Measurements from ENCODE around the gene OSBPL7.

OSBPL7 gene

DNA sequence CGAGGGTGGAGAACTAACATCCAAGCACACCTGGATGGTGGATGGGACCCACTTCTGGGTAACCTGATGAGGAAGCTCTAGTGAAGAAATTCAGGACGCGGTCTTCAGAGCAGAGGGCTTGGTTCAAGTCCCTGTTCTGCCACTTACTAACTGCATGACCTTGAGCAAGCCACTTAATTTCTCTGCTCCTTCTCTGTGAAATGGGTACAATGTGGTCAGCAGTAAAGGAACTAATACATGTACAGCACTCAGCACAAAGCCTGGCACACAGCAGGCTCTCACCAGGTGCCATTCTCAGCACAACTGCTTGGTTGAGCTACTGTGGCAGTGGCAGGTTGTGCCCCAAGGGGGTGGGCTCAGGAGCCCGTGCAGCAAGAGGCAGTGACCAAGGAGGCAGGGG lies 1.9 kb upstream of the OSBPL7 start:
- H3K9me3 ChIP-seq (ENCODE audit: insufficient read depth, low read depth, low read length) = no peaks in the 10 kb centered on the region
- no peak overlapping the region for H3K4me3 ChIP-seq (ENCODE audit: low read depth, low read length)
- H3K27ac ChIP-seq (ENCODE audit: low read depth, low read length) = no peak overlapping the region
- peaks cover 9% of the 10 kb centered on the region for H3K79me1 ChIP-seq (ENCODE audit: low read length)
- no peak overlapping the region for H3K9ac ChIP-seq (ENCODE audit: low read length)
- WGBS (ENCODE audit: extremely low coverage, insufficient coverage, insufficient read length) = no CpG with 5 or more reads among the region's 4 CpGs
- H3K4me2 ChIP-seq (ENCODE audit: low read length) = no peak overlapping the region
- H2BK120ac ChIP-seq (ENCODE audit: insufficient read depth, low read length, poor library complexity) = no peak overlapping the region
- no peak overlapping the region for H2AFZ ChIP-seq (ENCODE audit: insufficient read depth, low read length, poor library complexity)
- H3K4ac ChIP-seq (ENCODE audit: low read depth, low read length) = no peak overlapping the region
- no peak overlapping the region for H4K8ac ChIP-seq (ENCODE audit: low read depth, low read length)
- H4K12ac ChIP-seq (ENCODE audit: low read depth, low read length) = no peak overlapping the region
- peaks cover 1% of the 10 kb centered on the region for H3K79me2 ChIP-seq (ENCODE audit: control insufficient read depth, insufficient read depth, low read length, poor library complexity)
- H2BK5ac ChIP-seq (ENCODE audit: low read depth, low read length, poor library complexity) = no peak overlapping the region
- H3K14ac ChIP-seq (ENCODE audit: low read length) = no peak overlapping the region
- no peak overlapping the region for H2BK12ac ChIP-seq (ENCODE audit: low read length)
- DNase-seq = no peak
- H3K36me3 ChIP-seq (ENCODE audit: control insufficient read depth in 1 of 2, insufficient read depth in 2 of 2, low read length in 2 of 2) = peaks cover 30 to 39% of the 10 kb centered on the region in 2 experiments
- H3K23ac ChIP-seq (ENCODE audit: low read length) = no peak overlapping the region
- H4K91ac ChIP-seq (ENCODE audit: low read depth, low read length) = no peak overlapping the region
- H3K27me3 ChIP-seq (ENCODE audit: insufficient read depth, low read length) = no peaks in the 10 kb centered on the region
- H3K18ac ChIP-seq (ENCODE audit: low read length) = no peak overlapping the region
- no peak overlapping the region for H2AK5ac ChIP-seq (ENCODE audit: low read length)
- H3K4me1 ChIP-seq (ENCODE audit: control insufficient read depth in 1 of 2, insufficient read depth in 2 of 2, low read length in 2 of 2) = peaks cover 8 to 9% of the 10 kb centered on the region in 2 experiments

DNA sequence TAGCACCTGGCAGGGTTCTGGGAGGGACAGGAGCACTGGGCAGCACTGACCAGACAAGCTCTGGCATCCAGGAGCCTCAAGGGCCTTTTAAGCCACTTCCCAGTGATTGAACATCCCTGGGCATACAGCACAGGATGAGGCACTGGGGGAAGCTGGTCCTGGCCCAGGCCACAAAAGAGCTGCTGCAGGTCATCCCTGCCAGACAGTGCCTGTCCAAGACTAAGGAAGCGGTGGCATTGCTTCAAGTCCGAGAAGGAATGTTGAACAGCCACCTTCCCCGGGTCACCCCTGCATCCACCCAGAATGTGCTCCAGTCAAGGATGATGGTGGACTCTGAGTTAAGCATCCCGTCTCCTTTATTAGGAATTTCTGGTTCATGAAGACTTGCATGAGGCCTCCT lies 1.2 kb upstream of the OSBPL7 start:
- H3K27me3 ChIP-seq (ENCODE audit: insufficient read depth, low read length) = no peaks in the 10 kb centered on the region
- H2AFZ ChIP-seq (ENCODE audit: insufficient read depth, low read length, poor library complexity) = no peak overlapping the region
- H3K4me2 ChIP-seq (ENCODE audit: low read length) = no peak overlapping the region
- H3K18ac ChIP-seq (ENCODE audit: low read length) = no peak overlapping the region
- no peak overlapping the region for H3K4me3 ChIP-seq (ENCODE audit: low read depth, low read length)
- no peak overlapping the region for H3K23ac ChIP-seq (ENCODE audit: low read length)
- peaks cover 34 to 42% of the 10 kb centered on the region in 2 experiments for H3K36me3 ChIP-seq (ENCODE audit: control insufficient read depth in 1 of 2, insufficient read depth in 2 of 2, low read length in 2 of 2)
- no peak overlapping the region for H2BK5ac ChIP-seq (ENCODE audit: low read depth, low read length, poor library complexity)
- no CpG with 5 or more reads among the region's 4 CpGs for WGBS (ENCODE audit: extremely low coverage, insufficient coverage, insufficient read length)
- H3K4me1 ChIP-seq (ENCODE audit: control insufficient read depth in 1 of 2, insufficient read depth in 2 of 2, low read length in 2 of 2) = peaks cover 8 to 9% of the 10 kb centered on the region in 2 experiments
- H2AK5ac ChIP-seq (ENCODE audit: low read length) = no peak overlapping the region
- H3K4ac ChIP-seq (ENCODE audit: low read depth, low read length) = no peak overlapping the region
- H4K8ac ChIP-seq (ENCODE audit: low read depth, low read length) = no peak overlapping the region
- H2BK12ac ChIP-seq (ENCODE audit: low read length) = no peak overlapping the region
- no peaks in the 10 kb centered on the region for H3K9me3 ChIP-seq (ENCODE audit: insufficient read depth, low read depth, low read length)
- no peak overlapping the region for H3K9ac ChIP-seq (ENCODE audit: low read length)
- H3K14ac ChIP-seq (ENCODE audit: low read length) = no peak overlapping the region
- H2BK120ac ChIP-seq (ENCODE audit: insufficient read depth, low read length, poor library complexity) = no peak overlapping the region
- H4K91ac ChIP-seq (ENCODE audit: low read depth, low read length) = no peak overlapping the region
- no peak overlapping the region for H4K12ac ChIP-seq (ENCODE audit: low read depth, low read length)
- DNase-seq = no peak
- H3K79me1 ChIP-seq (ENCODE audit: low read length) = peaks cover 9% of the 10 kb centered on the region
- H3K27ac ChIP-seq (ENCODE audit: low read depth, low read length) = no peak overlapping the region
- peaks cover 1% of the 10 kb centered on the region for H3K79me2 ChIP-seq (ENCODE audit: control insufficient read depth, insufficient read depth, low read length, poor library complexity)

- H3K27ac ChIP-seq (ENCODE audit: low read depth, low read length) = no peak overlapping the region
- peak overlapping the region; percentile 72 for H3K4me2 ChIP-seq (ENCODE audit: low read length)
- peak overlapping the region; percentile 57 for H3K9ac ChIP-seq (ENCODE audit: low read length)
- peak overlapping the region; percentile 72 for H3K4me3 ChIP-seq (ENCODE audit: low read depth, low read length)
- peak overlapping the region; percentile 78 for H4K8ac ChIP-seq (ENCODE audit: low read depth, low read length)
- peaks cover 8 to 9% of the 10 kb centered on the region in 2 experiments for H3K4me1 ChIP-seq (ENCODE audit: control insufficient read depth in 1 of 2, insufficient read depth in 2 of 2, low read length in 2 of 2)
- H2BK5ac ChIP-seq (ENCODE audit: low read depth, low read length, poor library complexity) = no peak overlapping the region
- H3K4ac ChIP-seq (ENCODE audit: low read depth, low read length) = no peak overlapping the region
- peak overlapping the region; percentile 32 for H2AFZ ChIP-seq (ENCODE audit: insufficient read depth, low read length, poor library complexity)
- no peak overlapping the region for H3K23ac ChIP-seq (ENCODE audit: low read length)
- H3K18ac ChIP-seq (ENCODE audit: low read length) = no peak overlapping the region
- H4K12ac ChIP-seq (ENCODE audit: low read depth, low read length) = peak overlapping the region; percentile 35
- no peak overlapping the region for H2BK12ac ChIP-seq (ENCODE audit: low read length)
- H3K14ac ChIP-seq (ENCODE audit: low read length) = no peak overlapping the region
- H3K79me1 ChIP-seq (ENCODE audit: low read length) = peaks cover 9% of the 10 kb centered on the region
- no peaks in the 10 kb centered on the region for H3K9me3 ChIP-seq (ENCODE audit: insufficient read depth, low read depth, low read length)
- H2AK5ac ChIP-seq (ENCODE audit: low read length) = peak overlapping the region; percentile 55
- H3K79me2 ChIP-seq (ENCODE audit: control insufficient read depth, insufficient read depth, low read length, poor library complexity) = peaks cover 1% of the 10 kb centered on the region
- peaks cover 36 to 43% of the 10 kb centered on the region in 2 experiments for H3K36me3 ChIP-seq (ENCODE audit: control insufficient read depth in 1 of 2, insufficient read depth in 2 of 2, low read length in 2 of 2)
- H3K27me3 ChIP-seq (ENCODE audit: insufficient read depth, low read length) = no peaks in the 10 kb centered on the region
- no peak overlapping the region for H2BK120ac ChIP-seq (ENCODE audit: insufficient read depth, low read length, poor library complexity)
- WGBS (ENCODE audit: extremely low coverage, insufficient coverage, insufficient read length) = no CpG with 5 or more reads among the region's 4 CpGs
- H4K91ac ChIP-seq (ENCODE audit: low read depth, low read length) = no peak overlapping the region
- no peak for DNase-seq
Observed at GRCh38 chr17:47821031-47821423, 567 bp downstream of the OSBPL7 start.

DNA sequence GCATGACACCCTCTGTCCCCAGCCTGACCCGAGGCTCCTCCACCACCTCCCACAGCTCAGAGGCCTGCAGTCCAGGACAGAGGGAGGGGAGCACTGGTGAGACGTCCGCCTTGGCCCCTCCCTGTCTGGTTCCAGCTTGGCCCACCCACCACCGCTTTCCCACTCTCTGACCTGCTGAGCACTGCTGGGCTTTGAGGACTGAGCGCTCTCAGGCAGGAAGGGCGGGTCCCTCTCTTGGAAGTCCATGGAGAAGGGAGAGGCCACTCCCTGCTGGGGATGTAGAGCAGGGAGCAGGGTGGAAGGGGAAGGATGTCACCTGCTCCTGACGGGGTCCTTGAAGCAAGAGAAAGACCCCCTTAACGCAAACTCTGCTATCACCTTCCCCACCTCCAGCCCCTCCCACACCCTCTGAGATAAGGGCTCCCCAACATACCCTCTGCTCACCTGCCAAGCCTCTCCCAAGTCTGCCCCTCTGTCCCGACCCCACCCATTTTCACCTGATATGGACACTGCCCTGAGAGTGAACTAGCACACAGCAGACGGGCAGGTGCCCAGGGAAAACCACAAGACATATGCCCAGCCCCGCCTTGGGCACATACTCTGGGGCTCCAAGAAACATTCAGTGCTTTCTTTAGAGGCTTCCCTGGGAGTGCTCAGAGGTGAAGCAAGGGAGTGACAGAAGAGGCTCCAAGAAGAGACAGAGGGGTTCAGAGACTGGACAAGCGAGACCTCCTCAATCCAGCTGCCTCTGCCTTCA lies 1.4 kb downstream of the OSBPL7 start:
- no peak overlapping the region for H2BK12ac ChIP-seq (ENCODE audit: low read length)

More for the DNA sequence above, 1.4 kb downstream of the OSBPL7 start:
- Histone ChIP-seq H3K27ac (ENCODE audit: low read depth, low read length) (no peak overlapping the region), H3K9ac (ENCODE audit: low read length) (no peak overlapping the region), H2AK5ac (ENCODE audit: low read length) (no peak overlapping the region), H3K4me1 (ENCODE audit: control insufficient read depth in 1 of 2, insufficient read depth in 2 of 2, low read length in 2 of 2) (peaks cover 8 to 9% of the 10 kb centered on the region in 2 experiments), H3K9me3 (ENCODE audit: insufficient read depth, low read depth, low read length) (no peaks in the 10 kb centered on the region), H4K91ac (ENCODE audit: low read depth, low read length) (no peak overlapping the region), H4K8ac (ENCODE audit: low read depth, low read length) (no peak overlapping the region), H3K4ac (ENCODE audit: low read depth, low read length) (no peak overlapping the region), H3K14ac (ENCODE audit: low read length) (no peak overlapping the region), H3K4me3 (ENCODE audit: low read depth, low read length) (no peak overlapping the region), H3K4me2 (ENCODE audit: low read length) (no peak overlapping the region), H3K79me2 (ENCODE audit: control insufficient read depth, insufficient read depth, low read length, poor library complexity) (peaks cover 1% of the 10 kb centered on the region), H4K12ac (ENCODE audit: low read depth, low read length) (no peak overlapping the region), H3K18ac (ENCODE audit: low read length) (no peak overlapping the region), H3K79me1 (ENCODE audit: low read length) (peaks cover 9% of the 10 kb centered on the region), H2AFZ (ENCODE audit: insufficient read depth, low read length, poor library complexity) (no peak overlapping the region), H3K23ac (ENCODE audit: low read length) (no peak overlapping the region), H3K36me3 (ENCODE audit: control insufficient read depth in 1 of 2, insufficient read depth in 2 of 2, low read length in 2 of 2) (peaks cover 38 to 47% of the 10 kb centered on the region in 2 experiments), H2BK5ac (ENCODE audit: low read depth, low read length, poor library complexity) (no peak overlapping the region), H2BK120ac (ENCODE audit: insufficient read depth, low read length, poor library complexity) (no peak overlapping the region), H3K27me3 (ENCODE audit: insufficient read depth, low read length) (no peaks in the 10 kb centered on the region)
- WGBS (ENCODE audit: extremely low coverage, insufficient coverage, insufficient read length) = no CpG with 5 or more reads among the region's 12 CpGs
- DNase-seq = no peak
